ENCODE measurements around the gene PEX14. TPM values are rescaled to one million over a fixed set of nuclear protein-coding genes. Genes with fewer than 3 reads are reported as not detected.
A peak's percentile ranks its signal among the peaks of the same experiment; 100 is the strongest.
"Not testable (repeated sequence)": the region's sequence is repeated elsewhere in the genome, so short reads cannot be mapped to it uniquely, and the experiment has no call there.

Gene PEX14
- total RNA-seq, 1 experiment from 2014 or later, result 27.3 TPM

DNA sequence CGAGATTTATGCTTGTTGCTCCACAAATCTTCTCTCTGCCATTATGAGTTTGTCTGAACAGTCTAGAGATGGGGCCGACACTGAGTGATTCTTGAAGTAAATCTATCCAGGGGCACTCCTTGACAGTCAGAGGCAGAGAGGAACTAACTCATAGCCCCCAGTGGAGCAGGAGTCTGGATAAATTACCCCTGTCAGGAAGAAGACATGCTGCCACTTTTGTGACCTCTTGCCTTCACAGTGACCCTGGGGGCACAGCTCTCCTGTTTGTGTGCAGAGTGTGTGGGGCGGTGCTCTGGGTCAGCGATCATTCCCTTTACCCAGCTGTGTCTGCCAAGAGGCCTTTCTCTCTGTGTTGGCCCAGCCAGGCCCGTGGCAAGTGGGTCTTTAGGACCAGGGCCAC lies 29.5 kb downstream of the PEX14 start (continued):
- TF ChIP-seq, protein P1, sequence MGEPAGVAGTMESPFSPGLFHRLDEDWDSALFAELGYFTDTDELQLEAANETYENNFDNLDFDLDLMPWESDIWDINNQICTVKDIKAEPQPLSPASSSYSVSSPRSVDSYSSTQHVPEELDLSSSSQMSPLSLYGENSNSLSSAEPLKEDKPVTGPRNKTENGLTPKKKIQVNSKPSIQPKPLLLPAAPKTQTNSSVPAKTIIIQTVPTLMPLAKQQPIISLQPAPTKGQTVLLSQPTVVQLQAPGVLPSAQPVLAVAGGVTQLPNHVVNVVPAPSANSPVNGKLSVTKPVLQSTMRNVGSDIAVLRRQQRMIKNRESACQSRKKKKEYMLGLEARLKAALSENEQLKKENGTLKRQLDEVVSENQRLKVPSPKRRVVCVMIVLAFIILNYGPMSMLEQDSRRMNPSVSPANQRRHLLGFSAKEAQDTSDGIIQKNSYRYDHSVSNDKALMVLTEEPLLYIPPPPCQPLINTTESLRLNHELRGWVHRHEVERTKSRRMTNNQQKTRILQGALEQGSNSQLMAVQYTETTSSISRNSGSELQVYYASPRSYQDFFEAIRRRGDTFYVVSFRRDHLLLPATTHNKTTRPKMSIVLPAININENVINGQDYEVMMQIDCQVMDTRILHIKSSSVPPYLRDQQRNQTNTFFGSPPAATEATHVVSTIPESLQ (CRISPR knock-in tag; IDR thresholded peaks at IDR 0.05), result no peak
- TF ChIP-seq ZBTB21 (CRISPR knock-in tag; IDR thresholded peaks at IDR 0.05; ENCODE audit: borderline replicate concordance), result no peak
- no peak for TF ChIP-seq CREM (CRISPR knock-in tag; IDR thresholded peaks at IDR 0.05)
- no peak for TF ChIP-seq EMX1 (CRISPR knock-in tag; IDR thresholded peaks at IDR 0.05)
- TF ChIP-seq FOXJ3 (CRISPR knock-in tag; IDR thresholded peaks at IDR 0.05; ENCODE audit: borderline replicate concordance), result no peak
- no peak; the same call in 1 of the 2 replicates for TF ChIP-seq GABPB1 (CRISPR knock-in tag; IDR thresholded peaks at IDR 0.05)
- TF ChIP-seq ZNF671 (CRISPR knock-in tag; IDR thresholded peaks at IDR 0.05), result no peak
- no peak for TF ChIP-seq ZNF416 (CRISPR knock-in tag; IDR thresholded peaks at IDR 0.05)
- no peak for TF ChIP-seq MXD4 (CRISPR knock-in tag; IDR thresholded peaks at IDR 0.05; ENCODE audit: borderline replicate concordance)
- TF ChIP-seq, protein P2, sequence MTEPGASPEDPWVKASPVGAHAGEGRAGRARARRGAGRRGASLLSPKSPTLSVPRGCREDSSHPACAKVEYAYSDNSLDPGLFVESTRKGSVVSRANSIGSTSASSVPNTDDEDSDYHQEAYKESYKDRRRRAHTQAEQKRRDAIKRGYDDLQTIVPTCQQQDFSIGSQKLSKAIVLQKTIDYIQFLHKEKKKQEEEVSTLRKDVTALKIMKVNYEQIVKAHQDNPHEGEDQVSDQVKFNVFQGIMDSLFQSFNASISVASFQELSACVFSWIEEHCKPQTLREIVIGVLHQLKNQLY (CRISPR knock-in tag; IDR thresholded peaks at IDR 0.05), result no peak
- TF ChIP-seq, protein P3, sequence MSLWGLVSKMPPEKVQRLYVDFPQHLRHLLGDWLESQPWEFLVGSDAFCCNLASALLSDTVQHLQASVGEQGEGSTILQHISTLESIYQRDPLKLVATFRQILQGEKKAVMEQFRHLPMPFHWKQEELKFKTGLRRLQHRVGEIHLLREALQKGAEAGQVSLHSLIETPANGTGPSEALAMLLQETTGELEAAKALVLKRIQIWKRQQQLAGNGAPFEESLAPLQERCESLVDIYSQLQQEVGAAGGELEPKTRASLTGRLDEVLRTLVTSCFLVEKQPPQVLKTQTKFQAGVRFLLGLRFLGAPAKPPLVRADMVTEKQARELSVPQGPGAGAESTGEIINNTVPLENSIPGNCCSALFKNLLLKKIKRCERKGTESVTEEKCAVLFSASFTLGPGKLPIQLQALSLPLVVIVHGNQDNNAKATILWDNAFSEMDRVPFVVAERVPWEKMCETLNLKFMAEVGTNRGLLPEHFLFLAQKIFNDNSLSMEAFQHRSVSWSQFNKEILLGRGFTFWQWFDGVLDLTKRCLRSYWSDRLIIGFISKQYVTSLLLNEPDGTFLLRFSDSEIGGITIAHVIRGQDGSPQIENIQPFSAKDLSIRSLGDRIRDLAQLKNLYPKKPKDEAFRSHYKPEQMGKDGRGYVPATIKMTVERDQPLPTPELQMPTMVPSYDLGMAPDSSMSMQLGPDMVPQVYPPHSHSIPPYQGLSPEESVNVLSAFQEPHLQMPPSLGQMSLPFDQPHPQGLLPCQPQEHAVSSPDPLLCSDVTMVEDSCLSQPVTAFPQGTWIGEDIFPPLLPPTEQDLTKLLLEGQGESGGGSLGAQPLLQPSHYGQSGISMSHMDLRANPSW (CRISPR knock-in tag; conservative IDR thresholded peaks at IDR 0.05; ENCODE audit: low read depth), result no peak
- TF ChIP-seq, protein P4, sequence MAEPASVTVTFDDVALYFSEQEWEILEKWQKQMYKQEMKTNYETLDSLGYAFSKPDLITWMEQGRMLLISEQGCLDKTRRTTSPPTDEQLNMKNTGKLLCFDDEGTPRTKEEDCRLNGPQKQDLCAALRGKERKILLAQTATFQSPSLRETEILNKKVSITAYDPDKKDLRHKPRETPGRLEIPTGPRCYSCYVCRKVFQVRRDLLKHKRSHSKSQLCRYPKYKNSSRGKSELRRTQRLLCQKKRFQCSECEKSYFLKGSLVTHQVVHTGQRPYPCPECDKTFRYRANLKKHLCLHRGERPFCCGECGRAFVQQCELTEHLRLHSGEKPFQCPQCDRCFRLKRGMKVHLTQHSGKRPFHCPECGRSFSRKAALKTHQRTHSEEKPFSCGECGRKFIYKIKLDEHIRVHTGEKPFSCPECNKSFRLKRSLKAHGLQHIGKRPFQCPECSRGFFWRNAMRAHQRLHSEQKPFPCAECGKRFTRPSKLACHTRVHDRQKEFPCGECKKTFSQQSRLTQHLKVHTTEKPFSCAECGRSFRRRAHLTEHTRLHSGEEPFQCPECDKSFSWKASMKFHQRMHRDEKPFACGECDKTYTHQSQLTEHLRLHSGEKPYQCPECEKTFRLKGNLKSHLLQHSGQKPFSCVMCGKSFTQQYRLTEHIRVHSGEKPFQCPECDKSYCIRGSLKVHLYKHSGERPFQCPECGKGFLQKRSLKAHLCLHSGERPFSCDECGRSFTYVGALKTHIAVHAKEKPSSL (CRISPR knock-in tag; conservative IDR thresholded peaks at IDR 0.05), result no peak
- no peak for TF ChIP-seq KAT7 (CRISPR knock-in tag; IDR thresholded peaks at IDR 0.05; ENCODE audit: borderline replicate concordance)
- no peak for TF ChIP-seq NR2C2 (CRISPR knock-in tag; IDR thresholded peaks at IDR 0.05)

DNA sequence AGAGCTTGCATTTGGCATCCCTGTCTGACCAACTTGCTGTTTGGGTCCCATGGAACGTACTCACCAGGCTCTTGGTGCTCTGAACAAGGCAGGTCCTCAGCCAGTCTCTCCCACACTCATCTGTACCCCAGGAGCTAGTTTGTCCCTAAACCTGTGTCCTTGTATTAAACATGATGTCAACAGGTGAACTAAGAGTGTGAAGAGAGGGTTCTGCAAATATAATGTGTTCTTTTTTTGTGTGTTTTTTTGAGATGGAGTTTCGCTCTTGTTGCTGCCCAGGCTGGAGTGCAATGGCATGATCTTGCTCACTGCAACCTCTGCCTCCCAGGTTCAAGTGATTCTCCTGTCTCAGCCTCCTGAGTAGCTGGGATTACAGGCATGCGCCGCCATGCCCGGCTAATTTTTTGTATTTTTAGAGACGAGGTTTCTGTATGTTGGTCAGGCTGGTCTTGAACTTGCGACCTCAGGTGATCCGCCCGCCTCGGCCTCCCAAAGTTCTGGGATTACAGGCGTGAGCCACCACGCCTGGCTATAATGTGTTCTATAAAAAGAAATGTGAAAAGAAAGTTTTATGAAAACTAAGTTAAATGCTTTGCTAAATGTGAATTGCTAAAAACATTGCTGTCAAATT lies 31.4 kb downstream of the PEX14 start:
- Mint-ChIP-seq H3K4me1 (peaks cover 33% of the 10 kb centered on the region), H3K27ac (peak overlapping the region; percentile 65; the same call in 1 of the 2 replicates)
- DNase-seq (ENCODE audit: low spot score); H3K9me3 Mint-ChIP-seq; H3K27me3 Mint-ChIP-seq (ENCODE audit: low read depth); H3K36me3 Mint-ChIP-seq; ATAC-seq; H3K4me3 Mint-ChIP-seq: not testable (repeated sequence)
- CTCF ChIA-PET, result interaction anchor here (0.6 to 4.5 kb wide), 7 partner anchors 10 to 361 kb away, joined by 3 to 48 read pairs (median 5); partner anchors contain the start of gene CENPS
- POLR2A ChIA-PET, result interaction anchor here (0.6 kb wide), 1 partner anchor 109 kb away, joined by 4 read pairs; no protein-coding TSS in a partner anchor

DNA sequence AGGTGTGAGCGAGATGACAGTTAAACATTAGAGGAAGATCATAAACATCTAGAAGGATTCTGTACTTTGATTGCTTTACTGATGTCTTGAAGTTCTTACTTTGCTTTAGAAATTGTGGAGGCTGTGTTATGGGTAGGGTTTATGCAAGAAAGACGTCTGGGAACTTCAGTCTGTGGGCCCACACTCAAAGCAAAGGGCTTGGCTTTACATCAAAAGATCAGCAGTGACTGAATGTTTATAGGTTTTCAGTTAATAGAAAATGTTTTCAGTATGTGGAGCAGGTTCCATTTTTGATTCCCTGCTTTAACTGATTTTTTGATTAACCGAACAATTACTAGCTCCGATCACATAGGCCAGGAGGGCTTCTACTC lies 31.9 kb downstream of the PEX14 start:
- ChIA-PET CTCF (interaction anchor here (0.6 to 4.5 kb wide), 19 partner anchors 10 to 531 kb away, joined by 3 to 48 read pairs (median 6); partner anchors contain the start of gene CENPS), POLR2A (no interaction called here)
- Mint-ChIP-seq H3K27ac (peak overlapping the region; percentile 85; the same call in 1 of the 2 replicates), H3K36me3 (no peaks in the 10 kb centered on the region), H3K9me3 (no peaks in the 10 kb centered on the region), H3K27me3 (ENCODE audit: low read depth) (no peaks in the 10 kb centered on the region), H3K4me1 (peaks cover 34% of the 10 kb centered on the region), H3K4me3 (no peak overlapping the region)
- no peak for DNase-seq (ENCODE audit: low spot score)
- no peak for ATAC-seq
- TF ChIP-seq, protein P5, sequence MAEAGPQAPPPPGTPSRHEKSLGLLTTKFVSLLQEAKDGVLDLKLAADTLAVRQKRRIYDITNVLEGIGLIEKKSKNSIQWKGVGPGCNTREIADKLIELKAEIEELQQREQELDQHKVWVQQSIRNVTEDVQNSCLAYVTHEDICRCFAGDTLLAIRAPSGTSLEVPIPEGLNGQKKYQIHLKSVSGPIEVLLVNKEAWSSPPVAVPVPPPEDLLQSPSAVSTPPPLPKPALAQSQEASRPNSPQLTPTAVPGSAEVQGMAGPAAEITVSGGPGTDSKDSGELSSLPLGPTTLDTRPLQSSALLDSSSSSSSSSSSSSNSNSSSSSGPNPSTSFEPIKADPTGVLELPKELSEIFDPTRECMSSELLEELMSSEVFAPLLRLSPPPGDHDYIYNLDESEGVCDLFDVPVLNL (CRISPR knock-in tag; IDR thresholded peaks at IDR 0.05; ENCODE audit: borderline replicate concordance, low read depth), result no peak
- TF ChIP-seq, protein P6, sequence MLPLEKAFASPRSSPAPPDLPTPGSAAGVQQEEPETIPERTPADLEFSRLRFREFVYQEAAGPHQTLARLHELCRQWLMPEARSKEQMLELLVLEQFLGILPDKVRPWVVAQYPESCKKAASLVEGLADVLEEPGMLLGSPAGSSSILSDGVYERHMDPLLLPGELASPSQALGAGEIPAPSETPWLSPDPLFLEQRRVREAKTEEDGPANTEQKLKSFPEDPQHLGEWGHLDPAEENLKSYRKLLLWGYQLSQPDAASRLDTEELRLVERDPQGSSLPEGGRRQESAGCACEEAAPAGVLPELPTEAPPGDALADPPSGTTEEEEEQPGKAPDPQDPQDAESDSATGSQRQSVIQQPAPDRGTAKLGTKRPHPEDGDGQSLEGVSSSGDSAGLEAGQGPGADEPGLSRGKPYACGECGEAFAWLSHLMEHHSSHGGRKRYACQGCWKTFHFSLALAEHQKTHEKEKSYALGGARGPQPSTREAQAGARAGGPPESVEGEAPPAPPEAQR (CRISPR knock-in tag; IDR thresholded peaks at IDR 0.05), result no peak
- TF ChIP-seq NFYB (CRISPR knock-in tag; conservative IDR thresholded peaks at IDR 0.05; ENCODE audit: low read depth), result no peak
- TF ChIP-seq, protein P7, sequence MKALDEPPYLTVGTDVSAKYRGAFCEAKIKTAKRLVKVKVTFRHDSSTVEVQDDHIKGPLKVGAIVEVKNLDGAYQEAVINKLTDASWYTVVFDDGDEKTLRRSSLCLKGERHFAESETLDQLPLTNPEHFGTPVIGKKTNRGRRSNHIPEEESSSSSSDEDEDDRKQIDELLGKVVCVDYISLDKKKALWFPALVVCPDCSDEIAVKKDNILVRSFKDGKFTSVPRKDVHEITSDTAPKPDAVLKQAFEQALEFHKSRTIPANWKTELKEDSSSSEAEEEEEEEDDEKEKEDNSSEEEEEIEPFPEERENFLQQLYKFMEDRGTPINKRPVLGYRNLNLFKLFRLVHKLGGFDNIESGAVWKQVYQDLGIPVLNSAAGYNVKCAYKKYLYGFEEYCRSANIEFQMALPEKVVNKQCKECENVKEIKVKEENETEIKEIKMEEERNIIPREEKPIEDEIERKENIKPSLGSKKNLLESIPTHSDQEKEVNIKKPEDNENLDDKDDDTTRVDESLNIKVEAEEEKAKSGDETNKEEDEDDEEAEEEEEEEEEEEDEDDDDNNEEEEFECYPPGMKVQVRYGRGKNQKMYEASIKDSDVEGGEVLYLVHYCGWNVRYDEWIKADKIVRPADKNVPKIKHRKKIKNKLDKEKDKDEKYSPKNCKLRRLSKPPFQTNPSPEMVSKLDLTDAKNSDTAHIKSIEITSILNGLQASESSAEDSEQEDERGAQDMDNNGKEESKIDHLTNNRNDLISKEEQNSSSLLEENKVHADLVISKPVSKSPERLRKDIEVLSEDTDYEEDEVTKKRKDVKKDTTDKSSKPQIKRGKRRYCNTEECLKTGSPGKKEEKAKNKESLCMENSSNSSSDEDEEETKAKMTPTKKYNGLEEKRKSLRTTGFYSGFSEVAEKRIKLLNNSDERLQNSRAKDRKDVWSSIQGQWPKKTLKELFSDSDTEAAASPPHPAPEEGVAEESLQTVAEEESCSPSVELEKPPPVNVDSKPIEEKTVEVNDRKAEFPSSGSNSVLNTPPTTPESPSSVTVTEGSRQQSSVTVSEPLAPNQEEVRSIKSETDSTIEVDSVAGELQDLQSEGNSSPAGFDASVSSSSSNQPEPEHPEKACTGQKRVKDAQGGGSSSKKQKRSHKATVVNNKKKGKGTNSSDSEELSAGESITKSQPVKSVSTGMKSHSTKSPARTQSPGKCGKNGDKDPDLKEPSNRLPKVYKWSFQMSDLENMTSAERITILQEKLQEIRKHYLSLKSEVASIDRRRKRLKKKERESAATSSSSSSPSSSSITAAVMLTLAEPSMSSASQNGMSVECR (CRISPR knock-in tag; IDR thresholded peaks at IDR 0.05; ENCODE audit: borderline replicate concordance), result no peak

Measured in WTC11 (cell line).